Stimulated activated CD4-positive, alpha-beta T cell treated with anti-CD3 and anti-CD28 coated beads, TNF-alpha, amount 100 ng/mL, for 1 hour (primary cell): ENCODE data around the gene SAMD1.

ENCODE experiments used
- DNase-seq, 3 donors: peaks; one replicate each; pipeline ENCODE4 v3.0.0-alpha.2; 2020; ENCODE audit warnings: low read depth in 3 of 3, low spot score in 1 of 3

SAMD1 gene

GRCh38 chr19:14113762-14114414, 23.3 kb upstream of the SAMD1 start:
- peak in 1 of 3 donors; percentile 29 for DNase-seq

DNA sequence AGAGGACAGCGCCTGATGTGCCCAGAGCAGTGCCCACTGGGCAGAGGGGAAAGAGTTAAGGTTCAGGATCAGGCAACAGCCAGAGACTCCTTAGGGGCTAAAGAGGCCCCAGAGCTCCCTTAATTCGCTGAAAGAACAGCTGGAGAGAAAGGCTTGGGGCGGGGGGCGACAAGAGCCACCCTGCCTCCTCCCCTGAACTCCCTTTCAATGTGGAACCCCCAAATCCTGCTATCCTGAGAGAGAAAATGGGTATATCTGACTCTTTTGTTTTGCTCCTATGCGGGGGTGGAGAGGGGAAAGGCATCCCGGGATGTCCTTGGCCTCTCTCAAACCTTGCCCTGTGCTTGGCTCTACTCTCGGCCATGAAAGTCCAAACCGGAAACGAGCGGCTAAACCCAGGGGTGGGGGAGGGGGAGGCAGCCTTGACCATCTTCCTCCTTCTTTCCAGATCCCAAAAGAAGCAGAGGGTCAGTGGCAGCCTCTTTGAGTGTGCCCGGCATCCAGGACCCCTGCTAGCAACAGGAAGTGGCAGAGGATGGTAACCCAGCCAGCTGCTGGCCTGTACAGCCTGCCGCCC, 22.3 kb upstream of the SAMD1 start:
- no peak for DNase-seq

GRCh38 chr19:14112051-14112808, 21.7 kb upstream of the SAMD1 start:
- DNase-seq: no peak

GRCh38 chr19:14111486-14111885, 20.9 kb upstream of the SAMD1 start:
- no peak for DNase-seq

GRCh38 chr19:14110650-14111049, 20.1 kb upstream of the SAMD1 start:
- no peak for DNase-seq

DNA sequence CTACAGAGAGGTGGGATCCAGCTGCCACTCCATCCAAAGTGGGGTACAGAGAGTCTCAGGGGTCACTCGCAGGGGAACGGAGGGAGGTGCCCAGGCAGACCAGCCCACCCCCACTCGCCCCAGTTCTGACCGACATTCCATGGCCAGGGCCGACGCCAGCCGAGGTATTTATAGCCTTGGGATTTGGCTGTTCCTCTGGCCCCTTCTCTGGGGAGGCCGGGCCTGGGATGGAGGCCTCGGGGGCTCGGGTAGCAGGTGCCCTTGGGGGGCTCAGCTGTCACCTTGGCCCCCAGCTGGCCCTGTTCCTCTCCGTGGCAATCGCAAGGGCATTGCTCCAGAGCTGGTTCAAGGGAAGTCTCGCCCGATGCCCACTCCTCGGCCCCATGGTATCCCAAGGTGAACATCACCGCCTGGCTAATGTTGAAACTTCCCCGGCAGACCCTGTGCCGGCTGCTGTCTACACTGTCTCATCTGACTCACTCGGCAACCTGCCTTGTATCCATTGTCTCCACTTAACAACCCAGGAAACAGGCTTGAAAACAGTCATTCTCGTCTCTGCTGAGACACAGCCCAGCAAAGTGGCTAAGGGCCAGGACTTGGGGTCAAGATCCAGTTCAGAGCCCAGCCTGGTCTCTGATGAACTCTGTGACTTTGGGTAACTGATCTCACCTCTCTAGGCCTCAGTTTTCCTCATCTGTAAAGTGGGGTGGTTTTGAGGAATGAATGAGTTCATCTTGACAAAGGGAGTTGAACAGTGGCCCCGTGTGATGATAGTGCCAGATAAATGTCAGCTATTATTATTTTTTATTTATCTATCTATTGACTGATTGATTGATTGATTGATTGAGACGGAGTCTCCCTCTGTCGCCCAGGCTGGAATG, 17.3 kb upstream of the SAMD1 start:
- DNase-seq: no peak

DNA sequence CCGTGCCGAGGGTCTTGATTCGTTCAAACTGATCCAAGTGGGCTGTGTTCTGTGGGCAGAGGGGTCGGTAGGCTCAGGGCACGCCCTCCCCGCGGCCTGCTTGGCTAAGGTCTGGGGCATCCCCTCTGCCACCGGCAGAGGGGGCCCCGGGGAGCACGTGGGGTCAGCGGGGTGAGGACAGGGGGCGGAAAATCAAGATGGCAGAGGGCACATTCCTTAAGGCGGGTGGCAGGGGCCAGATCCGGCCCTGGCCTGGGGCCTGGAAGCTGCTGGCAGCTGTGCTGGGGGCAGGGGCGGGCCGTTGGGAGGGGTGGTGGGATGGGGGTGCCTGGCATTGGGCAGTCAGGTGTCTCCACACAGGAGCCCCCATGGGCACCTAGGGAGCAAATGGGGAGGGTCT, 16.3 kb upstream of the SAMD1 start:
- DNase-seq: no peak

- DNase-seq: no peak
Measured at GRCh38 chr19:14105680-14106079, 15.1 kb upstream of the SAMD1 start.

DNA sequence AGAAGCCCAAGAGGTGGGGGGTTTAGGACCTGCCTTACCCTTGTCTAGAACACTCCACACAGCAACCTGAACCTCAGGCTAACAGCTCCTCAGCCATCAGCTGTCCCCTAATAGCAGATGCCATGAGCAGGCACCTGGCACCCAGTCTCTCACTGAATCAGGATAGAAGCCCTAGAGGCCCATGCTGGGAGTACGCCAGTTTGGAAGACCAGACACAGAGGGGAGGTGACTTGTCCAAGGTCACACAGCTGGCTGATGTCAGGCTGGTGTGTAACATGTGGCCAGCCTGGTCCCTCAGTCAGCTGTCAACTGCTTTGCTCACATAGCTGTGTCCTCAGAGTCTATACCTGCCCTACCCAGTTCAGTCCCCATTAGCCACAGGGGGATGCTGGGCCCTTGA, 12.8 kb upstream of the SAMD1 start:
- DNase-seq: no peak

- no peak for DNase-seq
Measured at GRCh38 chr19:14102756-14103155, 12.2 kb upstream of the SAMD1 start.

DNA sequence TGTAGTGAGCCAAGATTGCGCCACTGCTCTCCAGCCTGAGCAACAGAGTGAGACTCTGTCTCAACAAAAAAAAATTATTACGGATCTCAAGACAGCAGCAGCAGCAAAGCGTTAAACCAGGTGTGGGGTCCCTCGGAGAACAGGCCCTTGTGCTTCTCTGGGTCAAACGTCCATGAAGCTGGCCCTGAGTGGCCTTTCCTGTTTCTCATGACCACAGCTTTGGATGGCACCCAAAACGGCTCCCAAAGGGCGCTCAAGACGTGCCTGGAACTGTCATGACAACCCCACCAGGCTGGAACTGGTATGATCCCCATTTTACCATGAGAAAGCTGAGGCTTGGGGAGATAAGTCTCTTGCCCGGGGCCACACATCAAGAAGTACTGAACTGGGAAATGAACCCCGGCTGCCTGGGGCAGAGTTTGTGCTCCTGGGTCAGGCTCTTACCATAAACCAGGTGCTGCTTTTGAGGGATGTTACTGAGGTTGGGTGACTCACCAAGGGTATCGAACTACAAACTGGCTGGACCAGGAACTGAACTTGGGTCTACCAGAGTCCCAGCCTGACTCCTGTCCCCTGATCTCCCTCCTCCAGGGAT, 11.6 kb upstream of the SAMD1 start:
- no peak for DNase-seq

DNA sequence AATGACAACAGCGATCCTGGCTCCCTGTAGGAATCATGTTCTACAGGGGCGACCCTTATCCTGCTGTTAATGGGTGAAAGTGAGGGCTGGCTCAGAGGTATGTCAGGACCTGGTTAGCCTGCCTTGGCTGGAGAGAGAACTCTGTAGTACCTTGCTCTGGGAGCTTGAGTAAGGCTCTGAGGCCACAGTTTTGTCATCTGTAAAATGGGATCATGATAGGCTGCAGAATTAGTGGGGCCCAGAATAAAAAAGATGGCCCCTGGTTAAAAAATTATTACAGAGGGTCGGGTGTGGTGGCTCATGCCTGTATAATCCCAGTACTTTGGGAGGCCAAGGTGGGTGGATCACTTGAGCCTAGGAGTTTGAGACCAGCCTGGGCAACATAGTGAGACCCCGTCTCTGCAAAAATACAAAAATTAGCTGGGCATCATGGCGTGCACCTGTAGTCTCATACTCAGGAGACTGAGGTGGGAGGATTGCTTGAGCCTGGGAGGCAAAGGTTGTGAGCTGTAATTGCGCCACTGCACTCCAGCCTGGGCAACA, 10.5 kb upstream of the SAMD1 start:
- no peak for DNase-seq

- DNase-seq: no peak
Measured at GRCh38 chr19:14097532-14098151, 7.1 kb upstream of the SAMD1 start.

DNA sequence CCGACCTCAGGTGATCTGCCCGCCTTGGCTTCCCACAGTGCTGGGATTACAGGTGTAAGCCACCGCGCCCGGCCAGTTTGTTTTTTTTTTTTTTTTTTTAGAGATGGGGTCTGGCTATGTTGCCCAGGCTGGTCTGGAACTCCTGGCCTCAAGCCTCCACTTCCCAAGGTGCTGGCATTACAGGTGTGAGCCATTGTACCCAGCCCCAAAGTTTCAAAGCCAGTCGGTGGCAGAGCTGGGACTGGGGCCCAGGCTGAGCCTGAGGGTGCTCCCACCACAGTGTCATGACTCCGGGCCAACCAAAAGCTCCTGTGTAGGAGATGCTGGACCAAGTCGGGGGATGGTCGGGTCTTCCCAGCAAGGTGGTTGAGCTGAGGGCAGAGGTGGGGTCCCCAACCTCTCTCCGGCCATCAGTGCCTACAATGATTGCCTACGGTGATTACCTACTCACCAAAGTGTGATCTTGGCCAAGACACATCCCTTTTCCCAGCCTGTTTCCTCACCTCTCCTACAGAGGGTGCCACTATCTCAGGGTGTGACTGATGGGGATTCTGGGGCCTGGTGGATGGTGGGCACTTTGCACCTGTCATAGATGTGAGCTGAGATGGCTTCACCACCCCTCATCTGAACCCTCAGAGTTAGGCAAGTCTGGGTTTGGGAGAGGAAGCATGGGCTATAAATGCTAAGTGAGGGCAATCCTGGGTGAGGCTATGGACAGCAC, 5.9 kb upstream of the SAMD1 start:
- no peak for DNase-seq

- no peak for DNase-seq
Measured at GRCh38 chr19:14094854-14095253, 4.3 kb upstream of the SAMD1 start.

- DNase-seq: no peak
Measured at GRCh38 chr19:14093117-14093823, 2.7 kb upstream of the SAMD1 start.

DNA sequence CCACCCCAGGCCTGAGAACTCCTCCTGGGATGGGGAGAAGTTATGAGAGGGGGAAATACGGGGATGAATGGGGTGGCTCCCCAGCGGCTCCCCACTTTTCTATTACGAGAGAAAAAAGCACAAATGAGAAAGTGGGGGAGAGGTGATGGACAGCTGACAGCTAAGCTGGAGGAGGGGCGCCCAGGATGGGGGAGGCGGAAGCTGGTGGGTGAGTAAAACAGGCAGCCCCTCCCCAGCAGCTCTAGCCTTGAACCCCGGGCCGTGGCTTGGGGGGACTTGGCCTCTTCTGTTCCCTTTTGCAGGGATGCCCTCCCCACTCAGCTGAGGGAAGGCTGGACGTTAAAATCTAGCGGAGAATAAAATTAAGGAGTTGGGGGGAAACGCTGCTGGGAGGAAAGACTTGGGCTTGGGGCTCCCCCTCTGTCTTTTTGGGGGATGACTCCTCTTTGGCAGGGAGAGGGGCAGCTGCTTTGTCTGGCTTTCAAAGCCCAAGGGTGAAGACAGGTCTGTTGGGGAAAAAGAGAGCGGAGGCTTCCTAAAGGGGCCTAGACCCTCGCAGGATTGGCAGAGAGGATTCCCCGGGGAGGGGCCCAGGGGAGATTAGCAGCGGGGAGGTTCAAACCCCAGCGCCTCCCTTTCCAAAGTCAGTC, 1.4 kb upstream of the SAMD1 start:
- DNase-seq: peak in 1 of 3 donors; percentile 25

GRCh38 chr19:14091081-14091812, 696 bp upstream of the SAMD1 start:
- DNase-seq: peak in 1 of 3 donors; percentile 59
